Body of pancreas (tissue), 4 donors: ENCODE data around the gene CFP. TPM values are rescaled to one million over a fixed set of nuclear protein-coding genes. Genes with fewer than 3 reads are reported as not detected.

ENCODE experiments used
- ATAC-seq: fragments of 150-250 bp; one replicate; pipeline ENCODE4 v1.9.1; 2016
- DNase-seq, 4 donors: peaks; one replicate each; pipeline ENCODE4 v3.0.0-alpha.2; 2019
- H3K27ac ChIP-seq, 4 donors: fragments of 200-600 bp; sonication (generic); 1 replicate in 3 of 4; 2 replicates in 1 of 4; pipeline versions ENCODE4 v1.5.1 to v1.6.1; 2016 to 2019; ENCODE audit warnings: mild to moderate bottlenecking in 1 of 4, mixed read lengths in 1 of 4, moderate library complexity in 1 of 4
- H3K27me3 ChIP-seq, 2 donors: fragments of 200-600 bp; sonication (generic); one replicate each; pipeline ENCODE4 v1.6.0; 2016; ENCODE audit warnings: mild to moderate bottlenecking in 1 of 2
- H3K36me3 ChIP-seq, 2 donors: fragments of 200-600 bp; sonication (generic); replicated peaks in 1 of 2; 2 replicates each; pipeline ENCODE4 v1.5.1; 2016; ENCODE audit warnings: low read depth in 2 of 2; ENCODE audit not compliant: insufficient read depth in 1 of 2
- H3K4me1 ChIP-seq: fragments of 200-600 bp; sonication (generic); one replicate; pipeline ENCODE4 v1.6.0; 2016
- H3K4me3 ChIP-seq, 2 donors: fragments of 200-600 bp; sonication (generic); 1 replicate in 1 of 2; 2 replicates in 1 of 2; pipeline ENCODE4 v1.5.1; 2016 to 2019
- H3K9me3 ChIP-seq, 3 donors: fragments of 200-600 bp; sonication (generic); 1 replicate in 2 of 3; 2 replicates in 1 of 3; pipeline ENCODE4 v1.5.1; 2016
- POLR2A ChIP-seq, 3 donors: fragments of 450-650 bp; IDR thresholded peaks; one replicate each; pipeline ENCODE4 v1.6.1; 2016; ENCODE audit warnings: antibody characterized with exemption in 3 of 3, mild to moderate bottlenecking in 2 of 3
- WGBS, 2 donors: methylation state at CpG; one replicate each; pipeline ENCODE4 v1.1.5; 2017; 5-methylcytosine and 5-hydroxymethylcytosine counted together
- intact Hi-C: fragments of 100-400 bp; cut with DNase I; formaldehyde crosslinking; loops from one replicate; pipeline ENCODE4 v1.15.1; 2023
- total RNA-seq, 2 donors: library from RNA; depleted of rRNA; stranded (reverse); fragments of >200 nt; gene quantifications; one replicate each; pipeline ENCODE4 v1.1.0, GENCODE V29; 2016
- TF ChIP-seq, protein P1 (sequence below), 7 experiments: fragments of 450-650 bp in 4 of 7; fragments of 200-600 bp in 3 of 7; sonication (generic) in 3 of 7; IDR thresholded peaks; one replicate each; pipeline ENCODE4 v1.5.1; 2016 to 2019; ENCODE audit warnings: antibody characterized with exemption in 7 of 7

The CFP gene
- total RNA-seq, 2 donors from 2014 or later, result 1.8 TPM; not detected in 1

DNA sequence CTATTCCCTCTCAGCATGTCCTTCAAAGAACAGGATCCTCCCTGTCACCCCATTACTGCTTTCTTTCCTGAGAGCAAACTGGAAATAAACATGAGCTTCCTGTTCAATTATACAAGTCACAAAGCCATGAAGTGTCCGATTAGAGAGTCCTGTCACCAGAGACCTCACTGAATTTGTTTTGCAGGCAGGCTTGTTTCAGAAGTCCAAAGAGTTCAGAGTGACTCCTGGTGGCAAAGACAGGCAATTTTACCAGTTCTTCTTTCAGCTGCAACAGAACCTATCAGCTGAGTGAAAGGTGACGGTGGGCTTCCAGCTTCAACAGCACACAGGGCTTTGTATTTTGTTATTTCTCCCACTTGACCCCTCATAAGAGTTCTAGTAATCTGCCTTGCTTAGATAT is 14.2 kb upstream of the CFP start:
- Histone ChIP-seq H3K36me3 (no peaks in the 10 kb centered on the region), H3K27ac (no peak overlapping the region), H3K9me3 (no peaks in the 10 kb centered on the region), H3K4me1 (peaks cover 7% of the 10 kb centered on the region), H3K27me3 (no peaks in the 10 kb centered on the region), H3K4me3 (no peak overlapping the region)
- DNase-seq, result no peak
- TF ChIP-seq, protein P1, sequence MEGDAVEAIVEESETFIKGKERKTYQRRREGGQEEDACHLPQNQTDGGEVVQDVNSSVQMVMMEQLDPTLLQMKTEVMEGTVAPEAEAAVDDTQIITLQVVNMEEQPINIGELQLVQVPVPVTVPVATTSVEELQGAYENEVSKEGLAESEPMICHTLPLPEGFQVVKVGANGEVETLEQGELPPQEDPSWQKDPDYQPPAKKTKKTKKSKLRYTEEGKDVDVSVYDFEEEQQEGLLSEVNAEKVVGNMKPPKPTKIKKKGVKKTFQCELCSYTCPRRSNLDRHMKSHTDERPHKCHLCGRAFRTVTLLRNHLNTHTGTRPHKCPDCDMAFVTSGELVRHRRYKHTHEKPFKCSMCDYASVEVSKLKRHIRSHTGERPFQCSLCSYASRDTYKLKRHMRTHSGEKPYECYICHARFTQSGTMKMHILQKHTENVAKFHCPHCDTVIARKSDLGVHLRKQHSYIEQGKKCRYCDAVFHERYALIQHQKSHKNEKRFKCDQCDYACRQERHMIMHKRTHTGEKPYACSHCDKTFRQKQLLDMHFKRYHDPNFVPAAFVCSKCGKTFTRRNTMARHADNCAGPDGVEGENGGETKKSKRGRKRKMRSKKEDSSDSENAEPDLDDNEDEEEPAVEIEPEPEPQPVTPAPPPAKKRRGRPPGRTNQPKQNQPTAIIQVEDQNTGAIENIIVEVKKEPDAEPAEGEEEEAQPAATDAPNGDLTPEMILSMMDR (IDR thresholded peaks at IDR 0.05), result peak in 3 of 7 experiments; percentile 10 to 34 (median 17)
- TF ChIP-seq POLR2A (IDR thresholded peaks at IDR 0.05), result no peak
- intact Hi-C loops, result no loop called here
- ATAC-seq, result no peak
- WGBS, 2 donors, result 30 to 50% methylated on average over 1 to 2 of the region's 2 CpGs

DNA sequence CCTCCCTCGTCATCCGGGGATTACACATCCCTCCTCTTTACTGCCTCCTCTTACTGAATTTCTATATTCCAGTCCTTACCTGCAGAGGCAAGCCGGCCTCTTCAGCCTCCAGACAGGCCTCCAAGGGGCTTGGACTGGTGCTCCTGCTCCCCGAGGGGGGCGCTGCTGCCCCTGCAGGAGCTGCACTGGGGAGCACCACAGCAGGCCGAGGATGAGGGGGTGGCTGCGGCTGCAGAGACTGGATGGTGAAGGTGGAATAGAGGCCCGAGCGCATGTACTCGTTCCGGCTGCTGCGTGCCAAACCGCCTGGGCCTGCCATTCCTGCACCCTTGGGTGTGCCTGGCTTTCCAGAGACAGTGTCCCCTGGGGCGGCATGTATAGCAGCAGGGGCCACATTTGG is 9.1 kb upstream of the CFP start:
- WGBS, 2 donors, result 91 to 97% methylated on average over 6 to 13 of the region's 14 CpGs
- DNase-seq, result no peak

DNA sequence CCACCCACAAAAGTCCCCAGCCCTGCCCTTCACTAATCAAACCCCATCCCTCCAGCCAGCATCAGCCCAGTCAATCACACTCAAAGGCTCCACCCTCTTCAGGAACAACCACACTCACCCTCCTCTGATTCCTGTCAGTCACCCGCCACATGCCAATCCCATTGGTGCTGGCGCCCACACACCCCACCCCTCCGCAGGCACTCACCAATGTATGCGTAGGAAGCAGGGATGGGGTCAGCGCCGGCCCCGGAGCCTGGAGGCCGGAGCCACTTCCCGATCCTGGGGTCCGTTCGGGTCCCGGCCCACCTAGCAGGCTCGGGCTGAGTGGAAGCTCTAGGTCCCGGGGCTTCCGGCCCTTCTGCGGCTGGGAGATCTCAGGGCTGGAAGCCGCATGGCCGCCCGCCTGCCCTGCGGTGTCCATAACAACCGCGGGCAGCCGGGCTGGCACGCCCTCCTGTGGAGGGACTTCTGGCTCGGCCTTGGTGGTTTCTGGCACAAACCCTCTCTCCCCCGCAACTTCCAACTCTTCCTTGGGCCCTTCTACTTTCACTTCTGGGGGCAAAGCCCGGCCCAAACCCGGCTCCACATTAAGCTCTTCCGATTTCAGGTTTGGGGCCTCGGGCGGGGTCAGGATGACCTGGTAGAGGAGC is 7.9 kb upstream of the CFP start:
- Histone ChIP-seq H3K4me3 (no peak overlapping the region), H3K27ac (no peak overlapping the region), H3K27me3 (no peaks in the 10 kb centered on the region), H3K9me3 (no peaks in the 10 kb centered on the region), H3K36me3 (peaks cover 0 to 3% of the 10 kb centered on the region in 2 donors), H3K4me1 (no peaks in the 10 kb centered on the region)
- intact Hi-C loops, result no loop called here
- ATAC-seq, result no peak
- 72 to 85% methylated on average over 4 to 6 of the region's 31 CpGs for WGBS, 2 donors
- DNase-seq, result peak in 1 of 4 donors; percentile 28
- no peak for TF ChIP-seq POLR2A (IDR thresholded peaks at IDR 0.05)
- TF ChIP-seq, protein P1 (IDR thresholded peaks at IDR 0.05), result no peak

More for the DNA sequence above, 9.1 kb upstream of the CFP start:
- Histone ChIP-seq H3K36me3 (peaks cover 0 to 3% of the 10 kb centered on the region in 2 donors), H3K4me3 (no peak overlapping the region), H3K27ac (no peak overlapping the region), H3K9me3 (no peaks in the 10 kb centered on the region), H3K27me3 (no peaks in the 10 kb centered on the region), H3K4me1 (no peaks in the 10 kb centered on the region)
- intact Hi-C loops, result no loop called here
- no peak for ATAC-seq
- TF ChIP-seq POLR2A (IDR thresholded peaks at IDR 0.05), result no peak
- TF ChIP-seq, protein P1 (IDR thresholded peaks at IDR 0.05), result no peak

DNA sequence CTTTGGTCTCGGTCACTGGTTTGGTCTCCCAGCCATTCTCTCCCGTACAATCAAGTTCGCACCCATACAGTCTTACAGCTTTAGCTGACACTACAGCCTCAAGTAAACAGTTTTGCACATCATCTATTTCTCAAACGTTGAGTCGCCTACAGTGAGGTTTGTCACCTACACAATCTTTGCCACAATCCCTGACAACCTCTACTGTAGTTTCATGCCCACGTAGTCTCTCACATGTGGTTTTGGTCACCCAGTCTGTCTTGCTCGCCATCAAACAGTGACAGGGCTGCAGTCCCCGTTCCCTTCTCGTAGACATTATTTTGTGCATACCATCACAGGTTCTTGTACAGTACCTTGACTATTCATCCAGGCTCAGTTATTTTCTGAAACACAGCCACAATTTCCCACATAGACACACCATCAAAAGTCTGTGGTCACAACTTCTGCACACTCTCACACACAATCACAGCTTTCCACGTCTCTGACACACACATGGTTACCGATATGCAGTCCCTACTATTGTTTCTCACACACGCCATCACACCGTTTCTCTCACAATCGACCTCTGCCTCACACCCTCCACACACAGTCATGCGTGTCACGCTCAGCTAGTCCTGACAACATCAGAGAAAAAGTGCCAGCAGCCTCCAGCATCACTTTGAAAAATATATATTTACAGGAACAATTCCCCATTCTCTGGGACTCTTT is 5.3 kb upstream of the CFP start:
- intact Hi-C loops, result no loop called here
- H3K4me3 ChIP-seq, result no peak overlapping the region
- no peaks in the 10 kb centered on the region for H3K4me1 ChIP-seq
- ATAC-seq (no peak), DNase-seq (no peak)
- TF ChIP-seq, protein P1 (IDR thresholded peaks at IDR 0.05), result no peak
- no peak for TF ChIP-seq POLR2A (IDR thresholded peaks at IDR 0.05)
- peaks cover 0 to 3% of the 10 kb centered on the region in 2 donors for H3K36me3 ChIP-seq
- no peak overlapping the region for H3K27ac ChIP-seq
- H3K9me3 ChIP-seq, result no peaks in the 10 kb centered on the region
- H3K27me3 ChIP-seq, result no peaks in the 10 kb centered on the region
- 89 to 92% methylated on average over 15 to 16 of the region's 16 CpGs for WGBS, 2 donors
